Astrocyte of the spinal cord (primary cell): ENCODE measurements around the gene ZNF526.

ENCODE experiments used
- DNase-seq: peaks from one replicate; pipeline ENCODE4 v3.0.0; 2011; ENCODE audit warnings: low read depth, low spot score
- H3K4me3 ChIP-seq: 2 replicates; pipeline ENCODE4 v1.5.1; 2011; ENCODE audit warnings: low read depth, mild to moderate bottlenecking, low read length, moderate library complexity
- in situ Hi-C: cut with HindIII; loops from 2 replicates; pipeline ENCODE4 v1.10.0; 2017; ENCODE audit warnings: low sequenced_read_pairs
- TF ChIP-seq, protein P1 (sequence below): IDR thresholded peaks from 2 replicates; pipeline ENCODE4 v1.5.1; 2012; ENCODE audit warnings: low read depth, mild to moderate bottlenecking, low read length, inconsistent platforms

The ZNF526 gene

GRCh38 chr19:42208612-42209011, 11.5 kb upstream of the ZNF526 start:
- in situ Hi-C loops = no loop called here
- TF ChIP-seq, protein P1, sequence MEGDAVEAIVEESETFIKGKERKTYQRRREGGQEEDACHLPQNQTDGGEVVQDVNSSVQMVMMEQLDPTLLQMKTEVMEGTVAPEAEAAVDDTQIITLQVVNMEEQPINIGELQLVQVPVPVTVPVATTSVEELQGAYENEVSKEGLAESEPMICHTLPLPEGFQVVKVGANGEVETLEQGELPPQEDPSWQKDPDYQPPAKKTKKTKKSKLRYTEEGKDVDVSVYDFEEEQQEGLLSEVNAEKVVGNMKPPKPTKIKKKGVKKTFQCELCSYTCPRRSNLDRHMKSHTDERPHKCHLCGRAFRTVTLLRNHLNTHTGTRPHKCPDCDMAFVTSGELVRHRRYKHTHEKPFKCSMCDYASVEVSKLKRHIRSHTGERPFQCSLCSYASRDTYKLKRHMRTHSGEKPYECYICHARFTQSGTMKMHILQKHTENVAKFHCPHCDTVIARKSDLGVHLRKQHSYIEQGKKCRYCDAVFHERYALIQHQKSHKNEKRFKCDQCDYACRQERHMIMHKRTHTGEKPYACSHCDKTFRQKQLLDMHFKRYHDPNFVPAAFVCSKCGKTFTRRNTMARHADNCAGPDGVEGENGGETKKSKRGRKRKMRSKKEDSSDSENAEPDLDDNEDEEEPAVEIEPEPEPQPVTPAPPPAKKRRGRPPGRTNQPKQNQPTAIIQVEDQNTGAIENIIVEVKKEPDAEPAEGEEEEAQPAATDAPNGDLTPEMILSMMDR = no peak
- H3K4me3 ChIP-seq = no peak overlapping the region
- DNase-seq = no peak

GRCh38 chr19:42212886-42213285, 7.2 kb upstream of the ZNF526 start:
- DNase-seq = no peak
- TF ChIP-seq, protein P1 = no peak
- in situ Hi-C loops = no loop called here
- no peak overlapping the region for H3K4me3 ChIP-seq

GRCh38 chr19:42214810-42215485, 5.2 kb upstream of the ZNF526 start:
- TF ChIP-seq, protein P1 = no peak
- in situ Hi-C loops = no loop called here
- DNase-seq = no peak
- no peak overlapping the region for H3K4me3 ChIP-seq

DNA sequence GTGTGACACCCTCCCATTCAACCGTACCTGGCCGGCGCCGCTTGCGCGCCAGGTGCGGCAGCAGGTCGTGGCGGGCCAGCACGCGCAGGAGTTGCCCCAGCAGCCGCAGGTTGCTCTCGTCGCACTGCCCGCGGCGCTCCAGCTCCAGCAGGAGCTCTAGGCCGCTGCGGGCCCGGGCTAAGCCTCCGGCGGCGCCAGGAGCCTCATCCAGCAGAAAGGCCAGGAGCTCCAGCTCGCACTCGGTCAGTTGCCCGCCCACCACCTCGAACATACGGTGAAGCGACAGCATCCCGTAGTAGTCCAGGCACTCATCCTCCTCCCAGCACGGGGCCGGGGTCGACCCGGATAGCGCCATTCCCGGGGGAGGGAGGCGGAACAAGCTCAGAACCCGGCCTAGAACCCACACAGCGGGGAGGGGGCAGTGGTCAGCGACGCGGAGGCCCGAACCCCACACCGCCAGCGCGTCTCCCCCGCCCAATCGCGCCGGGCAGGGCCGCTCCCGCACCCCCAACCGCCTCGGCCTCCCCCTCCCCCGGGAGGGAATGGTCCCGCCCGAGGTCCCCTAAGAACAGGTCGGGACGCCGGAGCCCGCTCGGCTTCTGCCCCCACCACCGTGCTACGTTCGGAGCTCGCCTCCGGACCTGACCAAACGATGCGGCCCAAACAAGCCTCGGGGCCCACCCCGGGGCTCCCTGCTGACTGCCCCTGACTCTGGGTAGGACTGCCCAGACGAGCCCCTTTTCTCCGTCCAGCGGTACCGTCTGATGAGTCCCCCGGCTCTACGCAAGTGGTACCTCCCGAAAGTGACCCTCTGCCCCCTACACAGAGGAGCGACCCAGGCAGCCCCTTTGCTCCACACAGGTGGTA, 3.2 kb upstream of the ZNF526 start:
- peak overlapping the region; percentile 97 for H3K4me3 ChIP-seq
- TF ChIP-seq, protein P1 = no peak
- peak; percentile 42 for DNase-seq
- in situ Hi-C loops = no loop called here

DNA sequence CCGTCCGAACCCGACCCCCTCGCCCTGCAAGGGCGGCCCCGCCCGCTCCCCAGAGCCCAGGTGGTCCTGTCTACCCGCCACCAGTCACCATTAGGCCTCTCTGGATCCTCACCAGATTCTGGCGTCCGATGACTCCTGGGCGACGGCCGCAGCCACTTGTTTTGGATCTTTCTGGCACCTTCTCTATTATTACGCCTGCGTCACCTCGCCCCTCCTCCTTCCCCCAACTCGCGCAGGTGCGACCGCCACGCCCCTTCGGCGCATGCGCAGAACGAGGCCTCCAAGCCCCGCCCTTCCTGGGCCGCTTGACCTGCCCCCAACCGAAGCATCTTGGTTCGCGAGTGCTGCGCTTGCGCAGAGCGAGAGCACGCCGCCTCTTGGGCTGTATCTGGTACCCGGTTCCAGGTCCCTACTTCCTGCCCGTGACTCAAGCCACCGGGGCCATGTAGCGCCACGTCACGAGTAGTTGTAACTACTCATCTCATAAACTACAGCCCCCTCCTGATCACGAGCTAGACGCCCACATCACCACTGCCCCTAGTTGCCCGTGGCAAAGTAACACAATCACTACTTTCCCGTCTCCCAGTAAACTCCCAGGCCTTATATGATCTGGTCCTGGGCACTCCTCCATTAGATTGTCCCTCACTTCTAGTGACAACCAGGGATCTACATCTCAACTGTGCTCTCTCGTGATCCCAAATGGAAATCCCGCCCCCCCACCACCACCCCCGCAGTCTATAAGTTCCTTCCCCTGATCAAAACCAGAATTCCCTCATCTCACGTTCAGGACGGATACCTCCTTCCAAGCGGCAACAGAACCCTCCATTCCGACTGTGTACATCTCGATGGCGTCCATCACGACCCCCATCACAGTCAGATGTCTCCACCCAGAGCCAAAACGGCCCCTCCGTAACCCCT, 2.3 kb upstream of the ZNF526 start, which contains the start of gene DEDD2:
DEDD2 (minus strand) TSS at position 158 of the 918 bp plus-strand sequence. CDS start 670 bp downstream, outside the sequence.
- DNase-seq = peak; percentile 96
- in situ Hi-C loops = no loop called here
- TF ChIP-seq, protein P1 = no peak
- H3K4me3 ChIP-seq = peak within 1 kb of the TSS; percentile 97

- peak overlapping the region; percentile 65 for H3K4me3 ChIP-seq
- in situ Hi-C loops = no loop called here
- TF ChIP-seq, protein P1 = no peak
- DNase-seq = no peak
Observed at GRCh38 chr19:42220751-42221097, 612 bp downstream of the ZNF526 start.
